CD4-positive, alpha-beta T cell (primary cell): ENCODE measurements around the gene ARFIP1. TPM values are rescaled to one million over a fixed set of nuclear protein-coding genes. Genes with fewer than 3 reads are reported as not detected.

Experiments
- ATAC-seq: fragments of 200-7000 bp; cut with Tn5 transposase; one replicate; pipeline ENCODE4 v1.10.0; 2022; ENCODE audit warnings: mild to moderate bottlenecking; ENCODE audit not compliant: poor library complexity
- CTCF ChIA-PET: fragments of 350-600 bp; sonication (Branson Sonifier 250); formaldehyde crosslinking; loops from one replicate; lab custom pipeline; 2021; ENCODE audit warnings: antibody characterized with exemption, inconsistent platforms; lab: Charles Lee
- POLR2A ChIA-PET: fragments of 350-600 bp; sonication (Branson Sonifier 250); formaldehyde crosslinking; loops from one replicate; lab custom pipeline; 2021; ENCODE audit warnings: antibody characterized with exemption, inconsistent platforms; lab: Charles Lee
- DNase-seq, 14 experiments: peaks; one replicate each; pipeline ENCODE4 v3.0.0-alpha.2; 2013 to 2020; ENCODE audit warnings: mixed read lengths in 2 of 14
- H3K27ac ChIP-seq, 2 donors: one replicate each; pipeline versions ENCODE4 v1.5.1 to v1.7.0; 2013; ENCODE audit warnings: low read length in 2 of 2, low read depth in 1 of 2, mild to moderate bottlenecking in 1 of 2
- H3K27me3 ChIP-seq, 2 experiments: 1 replicate in 1 of 2; 2 replicates in 1 of 2; pipeline versions ENCODE4 v1.6.1 to v1.7.0; 2013; ENCODE audit warnings: low read length in 2 of 2, control low read depth in 1 of 2, mild to moderate bottlenecking in 1 of 2, moderate library complexity in 1 of 2; ENCODE audit not compliant: insufficient read depth in 2 of 2, control insufficient read depth in 1 of 2
- H3K36me3 ChIP-seq: one replicate; pipeline ENCODE4 v1.6.1; 2013; ENCODE audit warnings: low read length, control low read depth; ENCODE audit not compliant: insufficient read depth
- H3K4me1 ChIP-seq: one replicate; pipeline ENCODE4 v1.6.1; 2013; ENCODE audit warnings: low read length, control low read depth; ENCODE audit not compliant: insufficient read depth
- H3K4me3 ChIP-seq: one replicate; pipeline ENCODE4 v1.5.1; 2013; ENCODE audit warnings: mild to moderate bottlenecking, low read length, moderate library complexity
- H3K9me3 ChIP-seq, 2 experiments: 1 replicate in 1 of 2; 2 replicates in 1 of 2; pipeline versions ENCODE4 v1.6.1 to v1.7.0; 2013; ENCODE audit warnings: low read length in 2 of 2, mild to moderate bottlenecking in 2 of 2, control low read depth in 1 of 2, moderate library complexity in 1 of 2; ENCODE audit not compliant: control insufficient read depth in 1 of 2, insufficient read depth in 1 of 2
- H3K27ac Mint-ChIP-seq: one replicate; pipeline ENCODE4 v1.8.0; 2020; ENCODE audit warnings: mixed read lengths
- H3K27me3 Mint-ChIP-seq: one replicate; pipeline ENCODE4 v1.8.0; 2021; ENCODE audit warnings: mixed read lengths
- H3K36me3 Mint-ChIP-seq: one replicate; pipeline ENCODE4 v1.8.0; 2021; ENCODE audit warnings: low read depth, mixed read lengths
- H3K4me1 Mint-ChIP-seq: one replicate; pipeline ENCODE4 v1.8.0; 2021; ENCODE audit warnings: low read depth, mixed read lengths
- H3K4me3 Mint-ChIP-seq: one replicate; pipeline ENCODE4 v1.8.0; 2020; ENCODE audit warnings: mild to moderate bottlenecking, mixed read lengths
- H3K9me3 Mint-ChIP-seq: one replicate; pipeline ENCODE4 v1.8.0; 2020; ENCODE audit warnings: mixed read lengths
- intact Hi-C, 2 experiments: fragments of 100-400 bp; cut with DNase I in 1 of 2; cut with micrococcal nuclease in 1 of 2; formaldehyde crosslinking; loops; one replicate each; pipeline versions ENCODE4 v1.15.1 to v1.9.0; 2023 to 2025; cut with DNase I, micrococcal nuclease
- total RNA-seq, 174 experiments: library from RNA in 2 of 174; stranded (reverse) in 2 of 174; gene quantifications; one replicate each; pipeline ENCODE4 v1.2.3 and lab custom pipeline; 2021 to 2026
- TF ChIP-seq, protein P1 (sequence below): fragments of 200-600 bp; IDR thresholded peaks from one replicate; pipeline ENCODE4 v1.8.0; 2022; ENCODE audit warnings: antibody characterized with exemption, mild to moderate bottlenecking

The ARFIP1 gene
- total RNA-seq, 2 experiments from 2014 or later: 2.6 to 3.0 TPM

- Histone ChIP-seq H3K9me3 (no peaks in the 10 kb centered on the region), H3K4me3 (no peak overlapping the region), H3K36me3 (no peaks in the 10 kb centered on the region), H3K4me1 (no peaks in the 10 kb centered on the region), H3K27ac (no peak overlapping the region), H3K27me3 (peaks cover 0 to 4% of the 10 kb centered on the region in 2 experiments)
- H3K9me3 Mint-ChIP-seq: no peaks in the 10 kb centered on the region
- CTCF ChIA-PET: no interaction called here
- no peak for DNase-seq
- no peak for ATAC-seq
- intact Hi-C loops: no loop called here
- no peaks in the 10 kb centered on the region for H3K4me1 Mint-ChIP-seq
- TF ChIP-seq, protein P1, sequence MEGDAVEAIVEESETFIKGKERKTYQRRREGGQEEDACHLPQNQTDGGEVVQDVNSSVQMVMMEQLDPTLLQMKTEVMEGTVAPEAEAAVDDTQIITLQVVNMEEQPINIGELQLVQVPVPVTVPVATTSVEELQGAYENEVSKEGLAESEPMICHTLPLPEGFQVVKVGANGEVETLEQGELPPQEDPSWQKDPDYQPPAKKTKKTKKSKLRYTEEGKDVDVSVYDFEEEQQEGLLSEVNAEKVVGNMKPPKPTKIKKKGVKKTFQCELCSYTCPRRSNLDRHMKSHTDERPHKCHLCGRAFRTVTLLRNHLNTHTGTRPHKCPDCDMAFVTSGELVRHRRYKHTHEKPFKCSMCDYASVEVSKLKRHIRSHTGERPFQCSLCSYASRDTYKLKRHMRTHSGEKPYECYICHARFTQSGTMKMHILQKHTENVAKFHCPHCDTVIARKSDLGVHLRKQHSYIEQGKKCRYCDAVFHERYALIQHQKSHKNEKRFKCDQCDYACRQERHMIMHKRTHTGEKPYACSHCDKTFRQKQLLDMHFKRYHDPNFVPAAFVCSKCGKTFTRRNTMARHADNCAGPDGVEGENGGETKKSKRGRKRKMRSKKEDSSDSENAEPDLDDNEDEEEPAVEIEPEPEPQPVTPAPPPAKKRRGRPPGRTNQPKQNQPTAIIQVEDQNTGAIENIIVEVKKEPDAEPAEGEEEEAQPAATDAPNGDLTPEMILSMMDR: no peak
- H3K4me3 Mint-ChIP-seq: no peak overlapping the region
- H3K27ac Mint-ChIP-seq: no peak overlapping the region
- peaks cover 17% of the 10 kb centered on the region for H3K27me3 Mint-ChIP-seq
- POLR2A ChIA-PET: no interaction called here
- H3K36me3 Mint-ChIP-seq: no peaks in the 10 kb centered on the region
These were observed 173.8 kb downstream of the ARFIP1 start for GRCh38 chr4:152953514-152953913.

DNA sequence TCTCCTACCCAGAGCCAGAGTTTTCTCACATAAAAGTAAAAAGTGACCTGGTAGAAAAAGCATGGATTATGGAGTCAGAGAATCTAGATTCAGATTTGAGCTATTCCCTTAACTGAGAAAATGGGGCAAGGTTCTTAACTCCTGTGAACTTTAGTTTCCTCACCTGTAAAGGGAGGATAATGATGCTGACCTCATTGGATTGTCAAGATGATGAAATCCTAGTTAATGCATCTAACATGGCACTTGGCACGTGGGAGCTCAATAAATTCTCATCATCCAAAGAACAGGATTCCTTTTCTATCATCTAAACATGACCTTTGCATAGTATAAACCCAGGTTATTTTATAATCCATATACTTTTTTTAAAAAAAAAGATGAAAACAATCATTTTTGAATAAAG is 175.0 kb downstream of the ARFIP1 start:
- no peaks in the 10 kb centered on the region for H3K36me3 ChIP-seq
- Mint-ChIP-seq H3K9me3 (no peaks in the 10 kb centered on the region), H3K36me3 (no peaks in the 10 kb centered on the region), H3K27ac (no peak overlapping the region), H3K4me3 (no peak overlapping the region), H3K4me1 (no peaks in the 10 kb centered on the region), H3K27me3 (peaks cover 14% of the 10 kb centered on the region)
- intact Hi-C loops: no loop called here
- ChIA-PET POLR2A (no interaction called here), CTCF (interaction anchor here (0.9 kb wide), 1 partner anchor 9 kb away, joined by 3 read pairs; no protein-coding TSS in a partner anchor)
- TF ChIP-seq, protein P1: no peak
- no peaks in the 10 kb centered on the region for H3K9me3 ChIP-seq
- ATAC-seq: no peak
- H3K4me3 ChIP-seq: no peak overlapping the region
- H3K27ac ChIP-seq: no peak overlapping the region
- no peak for DNase-seq
- peaks cover 0 to 4% of the 10 kb centered on the region in 2 experiments for H3K27me3 ChIP-seq
- H3K4me1 ChIP-seq: no peaks in the 10 kb centered on the region

DNA sequence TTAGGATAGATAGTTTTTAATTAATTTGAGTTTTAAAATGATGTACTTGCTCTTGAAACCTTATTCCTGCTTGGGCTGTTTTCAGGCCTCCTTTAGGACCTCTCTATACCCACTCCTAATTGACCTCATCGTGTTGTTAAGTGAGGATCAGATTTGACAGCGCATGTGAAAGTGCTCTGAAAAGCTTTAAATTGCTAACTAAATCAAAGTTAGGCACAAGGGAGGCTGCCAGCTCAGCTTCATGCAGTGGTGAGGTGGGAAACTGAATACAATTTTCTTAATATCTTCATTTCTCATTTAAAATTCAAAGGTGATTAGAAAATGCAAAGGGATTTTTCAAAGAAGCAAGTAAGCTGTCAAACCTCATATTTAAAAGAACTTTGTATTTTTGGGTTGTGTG is 176.4 kb downstream of the ARFIP1 start:
- CTCF ChIA-PET: no interaction called here
- no peaks in the 10 kb centered on the region for H3K4me1 Mint-ChIP-seq
- no peaks in the 10 kb centered on the region for H3K9me3 Mint-ChIP-seq
- ATAC-seq (no peak), DNase-seq (no peak)
- no peaks in the 10 kb centered on the region for H3K4me1 ChIP-seq
- POLR2A ChIA-PET: no interaction called here
- no peak overlapping the region for H3K27ac Mint-ChIP-seq
- TF ChIP-seq, protein P1: no peak
- intact Hi-C loops: no loop called here
- no peak overlapping the region for H3K27ac ChIP-seq
- no peak overlapping the region for H3K4me3 Mint-ChIP-seq
- H3K9me3 ChIP-seq: no peaks in the 10 kb centered on the region
- no peaks in the 10 kb centered on the region for H3K36me3 ChIP-seq
- H3K4me3 ChIP-seq: no peak overlapping the region
- H3K27me3 ChIP-seq: no peaks in the 10 kb centered on the region
- no peaks in the 10 kb centered on the region for H3K36me3 Mint-ChIP-seq
- peaks cover 3% of the 10 kb centered on the region for H3K27me3 Mint-ChIP-seq
